Central memory CD4-positive, alpha-beta T cell (primary cell): ENCODE results near the gene MED13L.
"Not testable (repeated sequence)": the region's sequence is repeated elsewhere in the genome, so short reads cannot be mapped to it uniquely, and the experiment has no call there.

Experiments
- DNase-seq: peaks from one replicate; pipeline ENCODE4 v3.0.0; 2022

MED13L gene

DNA sequence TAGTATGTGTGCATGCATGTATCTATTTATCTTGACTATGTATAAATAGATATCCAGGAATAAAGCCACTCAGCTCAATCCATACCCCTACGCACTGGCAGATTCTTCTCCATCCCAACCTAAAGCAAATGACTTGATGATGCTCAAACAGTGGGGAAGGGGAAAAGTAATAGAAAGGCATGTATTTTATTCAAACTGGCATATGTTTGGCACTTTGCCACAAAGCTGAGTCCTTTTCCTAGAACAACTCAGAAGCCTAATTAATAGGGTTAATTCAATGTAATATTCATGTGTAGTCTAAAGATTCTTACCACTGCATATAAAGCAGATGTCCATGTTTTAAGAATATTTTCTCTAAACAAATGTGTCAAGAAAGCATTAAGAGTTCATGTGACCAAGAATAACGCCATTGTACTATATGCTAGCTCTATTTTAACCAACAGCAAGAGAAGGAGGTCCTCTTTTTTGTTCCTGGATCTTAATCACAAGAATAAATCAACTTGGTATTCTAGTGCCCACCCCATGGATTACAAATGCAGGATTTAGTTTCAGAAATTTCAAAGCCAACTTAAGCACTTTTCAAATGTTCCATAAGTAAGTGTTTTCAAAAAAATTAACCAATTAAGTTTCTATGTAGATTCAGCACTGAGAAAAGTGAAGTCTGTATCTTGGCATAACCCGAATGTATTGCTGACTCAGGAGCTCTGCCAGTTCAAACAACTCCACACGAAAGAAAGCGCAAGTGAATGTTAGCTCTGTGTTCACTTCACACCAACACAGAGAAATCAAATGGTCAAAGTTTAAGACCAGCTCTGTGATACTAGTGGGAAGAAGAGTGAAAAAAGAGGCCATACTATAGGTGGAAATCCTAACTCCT, 233.6 kb downstream of the MED13L start:
- no peak for DNase-seq

DNA sequence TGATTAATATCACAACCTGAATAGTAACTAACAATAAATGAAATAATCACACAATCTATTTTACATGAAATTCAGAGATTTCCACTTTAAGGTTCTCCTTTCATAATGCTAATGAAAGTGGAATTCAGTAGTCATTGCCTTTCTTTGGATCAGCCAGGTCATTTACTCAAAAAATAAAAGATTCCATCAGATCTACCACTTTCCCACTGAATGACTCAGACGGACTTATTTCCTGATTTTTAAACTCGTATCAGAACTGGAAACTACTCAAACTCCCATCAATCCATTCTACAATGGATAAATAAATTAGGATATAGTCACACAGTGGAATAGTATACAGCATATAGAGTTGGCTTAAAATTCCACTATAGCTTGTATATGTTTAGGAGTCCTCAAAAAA, 237.1 kb downstream of the MED13L start:
- DNase-seq, result no peak

DNA sequence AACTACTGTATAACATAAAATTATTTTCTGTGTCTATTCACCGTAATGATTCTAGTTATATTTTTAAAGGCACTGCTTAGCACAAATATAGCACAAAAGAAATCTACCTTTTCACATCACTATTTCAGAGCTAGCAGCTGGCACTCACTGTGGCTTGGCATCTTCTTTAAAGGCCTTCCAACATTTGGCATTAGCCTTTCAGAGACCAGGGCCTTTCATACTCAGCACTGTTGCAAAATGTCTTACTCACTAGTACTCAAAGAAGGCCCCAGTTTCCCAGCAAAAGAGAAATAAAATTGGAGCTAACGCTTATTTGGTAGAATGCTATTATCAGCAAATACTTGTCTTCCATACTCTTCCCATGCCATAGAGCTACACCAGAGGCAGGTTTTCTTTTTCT, 238.4 kb downstream of the MED13L start:
- DNase-seq, result no peak

DNA sequence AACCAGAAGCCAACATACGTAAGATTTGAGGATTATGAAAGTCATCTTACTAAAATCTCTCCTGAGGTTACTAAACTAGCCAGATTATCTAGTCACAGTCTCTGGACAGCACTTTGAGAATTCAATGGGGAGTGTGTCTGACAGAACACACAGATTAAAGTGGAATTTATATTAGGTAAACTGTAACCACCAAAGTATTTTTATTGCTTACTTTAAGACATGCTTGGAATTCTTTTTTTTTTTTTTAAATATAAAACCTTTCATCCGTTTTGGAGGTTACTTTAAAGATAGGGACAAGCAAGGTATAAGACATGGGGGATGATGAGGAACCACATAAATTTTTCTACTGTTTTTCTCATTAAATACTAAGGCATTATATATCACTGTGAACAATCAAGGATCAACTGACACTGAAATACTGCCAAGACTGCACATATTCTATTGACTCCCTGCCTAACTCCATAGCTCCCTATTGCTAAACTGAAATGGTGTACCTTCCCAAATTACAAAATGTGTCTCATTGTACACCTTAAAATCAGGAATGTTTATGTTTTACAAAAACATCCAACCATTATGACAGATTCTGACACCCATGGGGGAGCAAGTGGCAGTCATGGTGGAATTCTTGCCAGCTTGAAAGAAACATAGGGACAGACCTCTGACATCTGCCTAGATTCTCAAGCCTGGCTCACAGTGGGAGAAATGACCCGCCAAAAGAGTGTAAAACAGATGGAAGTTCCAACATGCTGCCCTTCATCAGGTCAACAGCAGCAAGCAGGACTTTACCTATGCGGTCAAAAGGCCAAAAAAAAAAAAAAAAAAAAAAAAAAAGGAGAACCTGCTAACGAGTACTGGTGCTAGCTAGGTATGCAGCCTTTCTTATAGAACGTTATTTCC, 239.3 kb downstream of the MED13L start:
- DNase-seq, result no peak

DNA sequence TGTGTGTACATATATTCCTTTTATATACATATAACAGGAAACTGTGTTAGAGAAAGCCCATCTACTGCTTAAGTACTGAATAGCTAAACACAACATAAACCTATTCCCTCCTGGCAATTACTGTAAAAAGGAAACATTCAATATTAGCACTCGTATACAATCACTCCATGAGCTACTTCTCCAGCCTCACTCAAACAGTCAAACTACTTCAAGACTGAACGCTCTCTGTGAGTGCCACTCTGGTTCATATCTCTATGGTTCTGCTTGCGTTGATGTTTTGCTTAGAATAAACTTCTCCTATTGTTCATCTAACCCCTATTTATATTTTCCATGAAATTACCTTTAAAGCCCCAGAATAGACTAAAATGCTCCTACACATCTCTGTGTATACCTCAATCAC, 243.7 kb downstream of the MED13L start:
- no peak for DNase-seq

DNA sequence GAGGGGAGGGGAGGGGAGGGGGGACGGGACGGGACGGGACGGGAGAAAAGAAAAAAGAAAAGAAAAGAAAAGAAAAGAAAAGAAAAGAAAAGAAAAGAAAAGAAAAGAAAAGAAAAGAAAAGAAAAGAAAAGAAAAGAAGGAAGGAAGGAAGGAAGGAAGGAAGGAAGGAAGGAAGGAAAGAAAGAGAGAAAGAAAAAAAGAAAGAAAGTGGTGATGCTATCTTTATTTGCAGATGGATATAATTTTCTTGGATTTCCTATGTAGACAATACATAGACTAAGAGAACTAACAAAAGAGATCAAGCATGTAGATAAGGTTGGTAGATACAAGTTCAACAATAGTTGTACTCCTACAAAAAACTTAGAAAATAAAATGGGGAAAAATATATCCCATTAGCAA, 245.9 kb downstream of the MED13L start:
- DNase-seq, result not testable (repeated sequence)

DNA sequence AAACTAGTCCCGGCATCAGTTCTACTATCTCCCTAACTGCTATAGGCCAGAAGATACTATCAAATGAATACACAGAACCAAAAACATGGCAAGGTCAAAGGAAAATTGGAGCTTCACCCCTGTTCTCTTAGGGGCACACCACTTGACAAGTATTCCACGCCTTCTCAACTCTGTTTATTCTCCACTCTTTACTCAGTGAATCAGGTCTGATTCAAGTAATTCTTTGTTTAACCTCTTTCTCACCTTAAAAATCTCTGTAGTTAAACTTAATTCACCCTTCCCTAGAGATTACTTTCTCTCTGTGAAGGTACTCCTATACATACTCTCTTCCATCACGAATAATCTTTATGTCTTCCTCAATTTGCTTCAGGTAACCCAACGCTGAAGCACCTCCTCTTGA, 248.9 kb downstream of the MED13L start:
- DNase-seq, result no peak

DNA sequence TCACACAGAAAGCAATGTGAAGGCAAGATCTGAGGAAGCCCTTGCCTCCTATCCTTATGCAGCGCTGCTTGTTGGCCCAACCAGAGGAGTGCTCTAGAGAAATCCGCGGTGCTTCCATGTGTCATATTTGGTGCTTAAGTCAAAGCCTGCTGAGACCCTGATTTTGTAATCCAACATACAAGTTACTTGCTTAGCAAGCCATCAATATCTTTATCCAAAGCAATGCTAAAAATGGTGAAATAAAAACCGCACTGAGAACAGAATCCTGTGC, 250.0 kb downstream of the MED13L start:
- DNase-seq, result no peak

DNA sequence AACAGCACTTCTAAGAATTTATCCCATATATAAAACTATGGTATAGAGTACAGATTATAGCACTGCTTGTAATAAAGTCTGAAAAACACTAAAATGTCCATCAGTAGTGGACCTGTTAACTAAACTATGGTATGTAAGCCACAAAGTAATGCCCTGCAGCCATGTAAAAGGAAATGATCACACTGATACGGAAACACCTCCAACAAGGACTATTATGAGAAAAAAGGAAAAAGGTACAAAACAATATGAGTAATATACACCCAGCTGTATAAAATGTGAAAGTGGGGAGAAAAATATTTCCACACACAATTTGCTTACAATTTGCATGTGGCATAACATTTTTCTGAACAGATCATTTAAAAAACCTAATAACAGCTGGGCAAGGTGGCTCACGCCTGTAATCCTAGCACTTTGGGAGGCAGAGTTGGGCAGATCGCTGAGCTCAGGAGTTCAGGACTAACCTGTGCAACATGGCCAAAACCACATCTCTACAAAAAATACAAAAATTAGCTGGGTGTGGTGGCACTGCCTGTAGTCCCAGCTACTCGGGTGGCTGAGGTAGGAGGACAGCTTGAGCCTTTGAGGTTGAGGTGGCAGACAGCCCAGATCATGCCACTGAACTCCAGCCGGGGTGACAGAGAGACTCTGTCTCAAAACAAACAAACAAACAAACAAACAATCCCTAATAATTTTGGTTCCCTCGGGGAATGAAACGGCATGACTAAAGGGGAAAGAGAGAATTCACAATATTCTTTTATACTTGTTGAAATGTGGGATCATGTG, 250.5 kb downstream of the MED13L start:
- DNase-seq, result no peak

DNA sequence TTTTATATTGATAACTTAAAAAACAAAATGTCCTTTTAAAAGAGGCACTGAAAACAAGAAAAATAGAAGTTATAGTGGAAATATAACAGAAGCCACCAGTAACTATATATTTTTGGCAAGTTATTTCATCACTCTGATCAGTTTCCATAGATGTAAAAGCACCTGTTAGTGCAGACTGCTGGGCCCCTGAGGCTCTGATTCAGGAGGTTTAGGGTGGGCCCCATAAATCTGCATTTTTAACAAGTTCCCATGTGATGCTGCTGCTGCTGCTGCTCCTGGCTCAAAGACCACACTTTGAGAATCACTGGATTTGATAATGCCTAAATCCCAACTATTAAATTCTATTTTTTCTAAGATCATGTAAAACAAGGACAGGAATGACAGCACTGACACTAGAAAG, 251.1 kb downstream of the MED13L start:
- DNase-seq, result no peak

DNA sequence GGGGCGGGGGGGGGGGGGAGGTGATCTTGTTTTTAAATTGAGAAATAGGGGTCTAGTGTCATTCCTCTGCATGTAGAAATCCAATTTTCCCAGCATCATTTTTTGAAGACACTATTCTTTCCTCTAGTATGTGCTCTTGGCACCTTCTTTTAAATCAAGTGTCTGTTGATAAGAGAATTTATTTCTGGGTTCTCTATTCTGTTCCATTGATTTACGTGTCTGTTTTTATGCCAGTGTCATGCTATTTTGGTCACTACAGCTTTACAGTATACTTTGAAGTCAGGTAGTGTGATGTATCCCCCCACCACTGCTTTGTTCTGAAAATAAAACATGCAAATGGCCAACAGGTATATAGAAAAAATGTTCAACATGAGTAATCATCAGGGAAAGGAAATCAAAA, 252.7 kb downstream of the MED13L start:
- DNase-seq, result no peak

DNA sequence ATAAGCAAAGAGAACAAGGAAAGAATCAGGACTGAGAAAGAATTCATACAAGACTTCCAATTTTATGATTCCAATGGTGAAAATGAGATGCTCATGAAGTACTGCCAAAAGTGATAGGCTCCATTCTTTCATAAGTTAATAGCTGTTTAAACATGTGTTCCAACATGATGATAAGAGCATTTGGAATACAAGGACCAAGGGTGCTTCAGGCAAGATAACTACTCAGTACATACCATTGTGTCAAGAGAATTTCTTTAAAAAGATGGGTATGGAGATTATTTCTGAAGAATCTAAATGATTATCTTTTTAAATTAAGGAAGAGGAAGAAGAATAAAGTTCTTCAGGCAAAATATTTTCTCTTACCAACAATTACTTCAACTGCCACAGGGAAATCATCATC, 258.1 kb downstream of the MED13L start:
- DNase-seq, result no peak

DNA sequence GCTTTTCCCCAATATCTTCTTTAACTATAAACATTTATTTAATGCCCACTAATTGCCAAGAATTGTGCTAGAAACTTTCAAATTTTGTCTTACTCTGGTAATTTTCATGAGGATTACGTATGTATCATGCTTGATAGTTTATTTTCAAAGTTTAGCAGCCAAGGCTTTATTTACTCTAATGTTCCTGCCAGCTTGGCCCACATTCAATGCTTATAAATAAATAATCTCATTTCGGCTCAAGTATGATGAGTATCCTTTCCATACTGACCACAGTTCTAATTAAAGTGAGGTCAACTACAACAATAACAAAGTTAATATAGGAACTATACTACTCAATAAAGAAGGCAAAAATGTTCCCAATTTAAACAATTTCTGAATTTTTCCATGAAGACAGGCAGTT, 259.2 kb downstream of the MED13L start:
- DNase-seq, result no peak

DNA sequence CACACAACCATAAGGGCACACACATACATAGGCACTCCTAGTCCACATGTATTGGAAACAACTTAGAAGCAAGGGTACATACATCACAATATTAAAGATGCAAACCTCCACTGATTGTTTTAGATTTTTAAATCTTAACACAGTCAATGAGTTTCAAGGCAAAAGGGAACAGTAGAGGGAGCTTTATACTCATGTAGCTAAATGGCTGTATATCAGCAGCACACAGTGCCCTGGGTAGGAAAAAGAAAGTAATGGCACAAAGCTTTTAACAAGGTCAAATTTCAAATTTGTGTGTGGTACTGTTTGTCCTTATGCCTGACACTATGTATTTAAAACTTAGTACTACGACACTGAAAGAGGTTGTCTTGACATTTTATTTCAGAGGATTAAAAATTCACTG, 262.0 kb downstream of the MED13L start:
- no peak for DNase-seq

DNA sequence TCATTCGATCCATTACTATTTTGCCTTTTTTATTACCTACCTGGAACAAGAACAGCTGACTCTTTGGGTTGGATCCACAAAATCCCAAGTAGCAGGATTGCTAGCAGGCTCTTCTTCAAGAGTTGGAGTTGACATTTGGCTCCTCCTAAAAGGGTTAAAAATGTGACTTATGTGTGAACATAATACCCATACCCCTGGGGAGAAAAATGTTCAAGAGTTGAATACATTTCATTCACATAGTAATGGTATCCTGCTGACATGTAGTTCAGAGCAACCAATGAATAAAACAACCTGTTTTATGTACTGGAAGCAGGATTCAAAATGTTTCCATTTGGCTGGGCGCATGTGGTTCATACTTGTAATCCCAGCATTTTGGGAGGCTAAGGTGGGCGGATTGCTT, 264.7 kb downstream of the MED13L start:
- DNase-seq, result no peak

DNA sequence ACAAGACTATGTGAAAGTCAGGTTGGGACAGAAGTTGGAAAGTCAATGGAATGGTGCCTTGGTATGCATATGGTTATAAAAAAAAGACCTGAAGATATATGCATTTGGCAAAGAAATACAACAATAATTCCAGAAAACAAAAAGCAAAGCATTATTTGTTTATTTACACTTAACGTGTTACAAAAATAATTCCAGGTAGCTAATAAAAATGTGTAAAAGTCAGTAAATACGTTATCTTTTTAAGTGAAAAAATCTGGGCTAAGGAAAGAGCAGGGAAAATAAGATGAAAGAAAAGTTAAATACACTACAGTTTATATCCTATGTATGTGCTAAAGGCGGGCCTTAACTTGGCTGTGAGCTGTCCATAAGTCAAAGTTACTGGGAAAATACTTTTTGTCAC, 266.3 kb downstream of the MED13L start:
- no peak for DNase-seq

DNA sequence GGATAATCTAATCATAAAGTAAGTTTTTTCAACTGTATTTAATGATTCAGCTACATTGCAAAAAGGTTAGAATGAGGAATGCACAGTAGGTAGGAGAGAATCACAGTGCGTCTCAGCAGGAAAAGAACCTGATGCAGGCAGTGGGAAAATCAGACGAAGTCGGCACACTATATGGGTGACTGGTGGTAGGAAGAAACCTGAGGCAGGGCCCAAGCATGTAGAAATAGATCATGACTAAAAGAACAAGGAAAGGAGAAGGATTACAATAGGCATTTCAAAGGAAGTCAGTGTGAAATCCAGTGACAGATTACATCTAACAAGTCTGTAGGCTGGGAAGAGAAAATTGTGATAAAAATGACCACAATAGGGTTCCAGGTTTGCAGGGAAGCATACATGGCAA, 267.0 kb downstream of the MED13L start:
- DNase-seq, result no peak

DNA sequence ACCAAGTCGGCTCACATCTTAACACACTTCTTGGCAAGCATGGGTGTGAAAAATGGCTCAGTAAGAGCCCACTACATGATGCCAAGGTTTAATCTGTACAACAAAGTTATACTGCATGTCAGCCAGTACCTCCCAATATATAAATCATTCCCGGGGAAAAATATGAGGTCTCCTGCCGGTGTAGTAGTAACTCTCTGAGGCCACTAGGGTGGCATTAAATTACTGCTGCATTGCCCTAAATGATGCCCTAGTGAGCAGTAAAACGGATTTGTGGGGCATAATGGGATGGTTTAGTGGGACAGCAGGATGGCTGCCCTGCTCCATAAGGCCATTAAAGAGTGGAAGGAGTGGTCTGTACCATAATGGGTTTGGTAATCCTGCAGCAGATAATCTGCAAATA, 267.7 kb downstream of the MED13L start:
- DNase-seq, result no peak

DNA sequence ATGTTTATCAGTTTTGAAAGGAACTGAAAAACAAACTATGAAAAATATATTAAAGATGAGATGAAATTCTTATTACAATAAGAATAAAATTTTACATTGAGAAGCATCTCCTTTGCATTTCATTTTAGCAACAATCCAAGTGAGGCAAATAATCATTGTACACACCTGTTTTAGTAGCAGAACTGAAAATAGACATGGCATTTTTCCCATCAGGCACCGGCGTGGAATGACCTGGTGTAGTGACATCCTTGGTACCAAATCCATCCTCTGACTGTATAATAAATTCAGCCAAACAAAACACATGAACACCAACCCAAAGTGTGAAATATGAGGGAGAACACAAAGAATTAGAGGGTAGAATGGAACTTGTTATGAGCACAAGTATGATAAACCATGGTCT, 271.4 kb downstream of the MED13L start:
- DNase-seq, result no peak

DNA sequence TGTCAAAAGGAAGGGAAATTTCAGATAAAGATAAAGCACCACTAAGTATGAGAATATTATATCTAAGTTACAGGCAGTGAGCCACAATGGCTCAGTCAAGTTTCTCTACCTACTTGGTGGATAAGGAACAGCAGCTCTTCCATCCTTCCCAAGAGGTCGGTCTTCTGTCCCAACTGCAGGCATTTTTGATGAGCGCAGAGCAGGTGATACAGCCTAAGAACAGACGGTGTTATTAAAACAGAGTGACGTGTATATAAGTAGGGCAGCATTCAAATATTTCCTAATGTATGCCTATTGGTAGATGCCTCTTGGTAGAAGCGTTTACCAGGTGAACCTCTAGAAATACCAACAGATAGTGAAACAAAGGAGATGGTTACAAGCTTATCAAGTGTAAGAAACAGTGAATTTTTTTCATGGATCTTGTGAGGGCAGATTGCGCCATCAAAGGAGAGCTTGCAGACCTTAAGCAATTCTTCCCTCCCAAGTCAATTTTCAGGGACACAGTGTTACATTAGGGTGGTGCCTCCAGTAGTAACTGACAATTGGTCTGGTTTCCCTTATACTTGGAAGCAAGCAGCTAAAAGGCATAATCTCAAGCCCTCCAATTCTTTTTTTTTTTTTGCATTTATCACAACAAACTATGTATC, 274.5 kb downstream of the MED13L start:
- DNase-seq, result no peak

DNA sequence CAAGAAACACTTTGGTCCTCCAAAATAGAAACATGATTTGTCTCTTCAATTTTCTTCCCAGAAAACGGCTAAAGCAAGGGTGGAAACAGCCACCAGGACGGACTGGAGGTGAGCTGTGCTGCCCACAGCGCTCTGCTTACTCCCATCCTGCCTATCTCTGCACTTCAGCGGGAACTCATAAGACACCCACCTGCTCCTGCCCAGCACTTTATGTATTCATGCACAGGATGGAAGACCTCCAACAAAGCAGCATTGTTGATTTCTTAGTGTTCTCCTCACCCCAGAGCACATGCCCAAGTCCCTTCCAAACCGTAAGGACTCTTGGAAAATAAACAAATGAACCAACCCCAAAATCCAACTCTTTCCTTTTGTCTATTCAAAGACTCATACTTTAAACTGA, 277.2 kb downstream of the MED13L start:
- no peak for DNase-seq

DNA sequence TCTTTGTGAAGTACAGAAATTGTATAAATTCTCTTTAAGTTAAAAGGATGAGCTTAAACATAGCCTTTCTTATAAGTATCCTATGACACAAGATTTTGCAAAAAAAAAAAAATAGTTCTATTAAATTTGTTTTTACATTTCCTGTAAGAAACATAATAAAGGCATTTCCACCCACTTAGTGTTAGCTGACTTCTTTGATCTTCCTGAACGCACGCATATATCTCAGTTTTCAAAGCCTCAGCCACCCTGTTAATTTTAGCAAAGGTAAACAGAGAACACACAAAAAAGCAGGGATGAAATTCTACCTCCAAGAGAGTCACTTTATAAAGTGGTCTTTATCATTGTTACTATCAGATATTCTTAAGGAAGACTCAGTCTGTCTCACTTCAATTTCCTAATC, 277.9 kb downstream of the MED13L start:
- DNase-seq, result no peak
